Left cardiac atrium (tissue), 4 donors: ENCODE data around the gene TSPOAP1. TPM values are rescaled to one million over a fixed set of nuclear protein-coding genes. Genes with fewer than 3 reads are reported as not detected.
A peak's percentile ranks its signal among the peaks of the same experiment; 100 is the strongest.

Experiments
- ATAC-seq, 2 donors: fragments of 200-7000 bp; cut with Tn5 transposase; one replicate each; pipeline ENCODE4 v1.9.1; 2020; ENCODE audit warnings: mild to moderate bottlenecking in 2 of 2, moderate library complexity in 2 of 2
- DNase-seq: peaks from one replicate; pipeline ENCODE4 v3.0.0-alpha.2; 2020
- intact Hi-C, 2 donors: fragments of 100-400 bp; cut with DNase I; formaldehyde crosslinking; loops; one replicate each; pipeline versions ENCODE4 v1.14.1 to v1.15.1; 2022 to 2023
- total RNA-seq, 2 donors: library from RNA; stranded (reverse); fragmentation: NEBNext Ultra II Directional; extraction: Animal tissue kit (Norgen Biotek cat#: 25700); gene quantifications; one replicate each; pipeline ENCODE4 v1.2.1, GENCODE V29; 2021
- donor health status: DM: no; HTN: yes; CAD: no.
- donor health status: DM: no; HTN: yes; CAD: no; lungs with severe emphysema.
- donor health status: DM: yes; HTN: yes; CAD: no.
- donor health status: Dilated cardiomyopathy.

TSPOAP1 gene
- total RNA-seq, 2 donors from 2014 or later, result 8.8 to 9.0 TPM

GRCh38 chr17:58291246-58291645, 37.3 kb downstream of the TSPOAP1 start:
- ATAC-seq (no peak), DNase-seq (no peak)
- intact Hi-C loops, result no loop called here

- intact Hi-C loops, result no loop called here
- no peak for ATAC-seq
- no peak for DNase-seq
Observed at GRCh38 chr17:58289869-58290268, 38.7 kb downstream of the TSPOAP1 start.

GRCh38 chr17:58285422-58285810, 43.2 kb downstream of the TSPOAP1 start:
- intact Hi-C loops, result no loop called here
- ATAC-seq, result no peak
- no peak for DNase-seq

GRCh38 chr17:58284613-58285421, 43.8 kb downstream of the TSPOAP1 start:
- ATAC-seq (no peak), DNase-seq (no peak)
- intact Hi-C loops, result no loop called here

- ATAC-seq (no peak), DNase-seq (no peak)
- intact Hi-C loops, result no loop called here
Observed at GRCh38 chr17:58283674-58284612, 44.7 kb downstream of the TSPOAP1 start.

- intact Hi-C loops, result no loop called here
- ATAC-seq (no peak), DNase-seq (no peak)
Observed at GRCh38 chr17:58282442-58282841, 46.2 kb downstream of the TSPOAP1 start.

GRCh38 chr17:58281511-58282011, 47.0 kb downstream of the TSPOAP1 start:
- ATAC-seq (no peak), DNase-seq (no peak)
- intact Hi-C loops, result no loop called here

GRCh38 chr17:58280480-58281217, 47.9 kb downstream of the TSPOAP1 start, which contains the start of gene MPO:
Gene MPO (minus strand): TSS chr17:58280935. CDS start chr17:58280758, 177 bp downstream.
- intact Hi-C loops, result no loop called here
- DNase-seq (no peak), ATAC-seq (no peak)

GRCh38 chr17:58279736-58280479, 48.7 kb downstream of the TSPOAP1 start:
- DNase-seq (no peak), ATAC-seq (no peak)
- intact Hi-C loops, result no loop called here

- ATAC-seq (peak; percentile 79 to 89), DNase-seq (peak; percentile 69)
- intact Hi-C loops, result no loop called here
Observed at GRCh38 chr17:58279016-58279711, 49.4 kb downstream of the TSPOAP1 start.

- intact Hi-C loops, result no loop called here
- peak; percentile 73 for DNase-seq
- peak; percentile 80 to 88 for ATAC-seq
Observed at GRCh38 chr17:58278661-58279015, 50.0 kb downstream of the TSPOAP1 start.

GRCh38 chr17:58277802-58278595, 50.6 kb downstream of the TSPOAP1 start:
- DNase-seq, result no peak
- no peak for ATAC-seq
- intact Hi-C loops, result no loop called here

- intact Hi-C loops, result no loop called here
- ATAC-seq (no peak), DNase-seq (no peak)
Observed at GRCh38 chr17:58277107-58277801, 51.3 kb downstream of the TSPOAP1 start.

GRCh38 chr17:58276423-58276822, 52.2 kb downstream of the TSPOAP1 start:
- intact Hi-C loops, result no loop called here
- DNase-seq, result no peak
- ATAC-seq, result no peak

GRCh38 chr17:58275417-58275816, 53.2 kb downstream of the TSPOAP1 start:
- no peak for ATAC-seq
- intact Hi-C loops, result no loop called here
- no peak for DNase-seq

- intact Hi-C loops, result no loop called here
- no peak for DNase-seq
- ATAC-seq, result no peak
Observed at GRCh38 chr17:58273453-58274104, 55.0 kb downstream of the TSPOAP1 start.
